ENCODE results near the gene TRAM2. TPM values are rescaled to one million over a fixed set of nuclear protein-coding genes. Genes with fewer than 3 reads are reported as not detected.

The TRAM2 gene
- total RNA-seq, 1 experiment from 2014 or later, result 21.3 TPM

DNA sequence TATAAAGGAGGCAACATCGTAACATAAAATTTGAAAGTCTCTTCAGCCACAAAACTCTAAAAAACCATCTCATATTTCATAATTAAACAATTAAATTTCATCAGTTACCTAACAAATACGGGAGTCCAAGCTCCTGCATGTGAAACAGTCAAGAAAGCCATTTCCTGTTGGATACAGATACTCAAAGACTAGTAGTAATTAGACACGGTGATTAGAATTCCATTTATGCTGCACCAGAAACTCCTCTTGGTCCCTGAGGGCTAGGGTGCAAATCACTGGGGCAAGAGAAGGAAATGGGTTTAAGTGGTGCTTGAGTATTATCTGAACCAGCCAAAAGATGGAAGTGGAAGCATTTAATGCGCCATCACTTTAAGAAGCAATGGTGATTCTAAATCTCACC, 27.4 kb downstream of the TRAM2 start:
- no peaks in the 10 kb centered on the region for H3K36me3 ChIP-seq (ENCODE audit: control insufficient read depth in 1 of 2, insufficient read depth in 2 of 2, low read length in 2 of 2)
- ChIA-PET POLR2A (no interaction called here), CTCF (no interaction called here), RAD21 (ENCODE audit: low non-redundant PET in 1 of 2, low total read pairs in 2 of 2, uncharacterized antibody in 2 of 2, unreplicated experiment in 2 of 2) (no interaction called here)
- H3K79me2 ChIP-seq (ENCODE audit: insufficient read depth, low read length), result peaks cover 37% of the 10 kb centered on the region
- H4K20me1 ChIP-seq (ENCODE audit: insufficient read depth), result no peaks in the 10 kb centered on the region
- H2AFZ ChIP-seq (ENCODE audit: low read depth, low read length, poor library complexity, severe bottlenecking), result no peak overlapping the region
- no peak overlapping the region for H3K4me2 ChIP-seq (ENCODE audit: low read length)
- TF ChIP-seq, protein P1, sequence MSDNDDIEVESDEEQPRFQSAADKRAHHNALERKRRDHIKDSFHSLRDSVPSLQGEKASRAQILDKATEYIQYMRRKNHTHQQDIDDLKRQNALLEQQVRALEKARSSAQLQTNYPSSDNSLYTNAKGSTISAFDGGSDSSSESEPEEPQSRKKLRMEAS (IDR thresholded peaks at IDR 0.05), result no peak
- TF ChIP-seq SP1 (IDR thresholded peaks at IDR 0.05; ENCODE audit: low read depth) (no peak), YY1 (IDR thresholded peaks at IDR 0.05; ENCODE audit: extremely low read depth, insufficient replicate concordance, low read depth, low read length) (no peak), POLR2AphosphoS5 (IDR thresholded peaks at IDR 0.05; ENCODE audit: low read depth, low read length) (no peak), JUND (IDR thresholded peaks at IDR 0.05) (no peak), EGR1 (IDR thresholded peaks at IDR 0.05; ENCODE audit: low read depth) (no peak), FOSL1 (IDR thresholded peaks at IDR 0.05; ENCODE audit: low read depth) (no peak)
- DNase-seq (ENCODE audit: low read depth, low spot score) (no peak), ATAC-seq (no peak)
- H3K9me3 ChIP-seq (ENCODE audit: control insufficient read depth in 1 of 2, insufficient read depth in 1 of 2, low read depth in 1 of 2, low read length in 2 of 2), result no peaks in the 10 kb centered on the region
- no TSS peak for BruUV-seq (replicated peaks)
- H3K27ac ChIP-seq (ENCODE audit: low read depth, low read length), result no peak overlapping the region
- no peaks in the 10 kb centered on the region for H3K27me3 ChIP-seq (ENCODE audit: insufficient read depth, low read length)
- no peak overlapping the region for H3K4me3 ChIP-seq (replicated peaks in 1 of 2; ENCODE audit: low read depth in 1 of 2, low read length in 2 of 2)
- no peak overlapping the region for H3K9ac ChIP-seq (ENCODE audit: low read length)
- peaks cover 14 to 34% of the 10 kb centered on the region in 2 experiments; a peak in 3 of 4 replicates for H3K4me1 ChIP-seq (ENCODE audit: control insufficient read depth in 1 of 2, insufficient read depth in 2 of 2, low read length in 2 of 2)
- no peaks in the 10 kb centered on the region for H3K9me2 ChIP-seq (ENCODE audit: insufficient read depth)
- intact Hi-C loops (cut with micrococcal nuclease), result no loop called here

DNA sequence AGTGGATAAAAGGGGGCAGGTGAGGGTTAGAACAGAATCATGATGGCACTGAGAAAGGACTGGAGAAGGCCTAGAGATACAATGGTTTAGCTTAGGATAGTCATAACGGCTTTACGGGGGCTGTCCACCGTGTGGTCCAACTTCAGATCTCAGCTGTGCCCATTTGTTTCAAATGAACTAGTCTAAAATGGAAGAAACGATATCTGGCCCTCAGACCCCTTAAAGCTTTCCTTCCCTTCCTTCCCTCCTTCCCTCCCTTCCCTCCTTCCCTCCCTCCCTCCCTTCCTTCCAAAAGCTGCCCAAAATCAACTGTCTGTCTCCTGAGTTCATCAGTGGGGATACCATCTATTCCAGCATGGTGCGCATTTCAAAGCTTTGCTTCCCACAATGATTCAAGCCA, 27.9 kb downstream of the TRAM2 start:
- intact Hi-C loops (cut with micrococcal nuclease), result no loop called here
- peaks cover 16 to 37% of the 10 kb centered on the region in 2 experiments for H3K4me1 ChIP-seq (ENCODE audit: control insufficient read depth in 1 of 2, insufficient read depth in 2 of 2, low read length in 2 of 2)
- POLR2A ChIA-PET, result no interaction called here
- no peaks in the 10 kb centered on the region for H4K20me1 ChIP-seq (ENCODE audit: insufficient read depth)
- RAD21 ChIA-PET (ENCODE audit: low non-redundant PET in 1 of 2, low total read pairs in 2 of 2, uncharacterized antibody in 2 of 2, unreplicated experiment in 2 of 2), result no interaction called here
- BruUV-seq (replicated peaks), result no TSS peak
- H3K9ac ChIP-seq (ENCODE audit: low read length), result no peak overlapping the region
- no peaks in the 10 kb centered on the region for H3K36me3 ChIP-seq (ENCODE audit: control insufficient read depth in 1 of 2, insufficient read depth in 2 of 2, low read length in 2 of 2)
- CTCF ChIA-PET, result no interaction called here
- DNase-seq (ENCODE audit: low read depth, low spot score), result no peak
- H3K27ac ChIP-seq (ENCODE audit: low read depth, low read length), result no peak overlapping the region
- H3K4me2 ChIP-seq (ENCODE audit: low read length), result no peak overlapping the region
- no peaks in the 10 kb centered on the region for H3K9me3 ChIP-seq (ENCODE audit: control insufficient read depth in 1 of 2, insufficient read depth in 1 of 2, low read depth in 1 of 2, low read length in 2 of 2)
- H3K4me3 ChIP-seq (replicated peaks in 1 of 2; ENCODE audit: low read depth in 1 of 2, low read length in 2 of 2), result no peak overlapping the region
- no peaks in the 10 kb centered on the region for H3K27me3 ChIP-seq (ENCODE audit: insufficient read depth, low read length)
- H2AFZ ChIP-seq (ENCODE audit: low read depth, low read length, poor library complexity, severe bottlenecking), result no peak overlapping the region
- H3K9me2 ChIP-seq (ENCODE audit: insufficient read depth), result no peaks in the 10 kb centered on the region
- peaks cover 41% of the 10 kb centered on the region for H3K79me2 ChIP-seq (ENCODE audit: insufficient read depth, low read length)
- TF ChIP-seq, protein P2, sequence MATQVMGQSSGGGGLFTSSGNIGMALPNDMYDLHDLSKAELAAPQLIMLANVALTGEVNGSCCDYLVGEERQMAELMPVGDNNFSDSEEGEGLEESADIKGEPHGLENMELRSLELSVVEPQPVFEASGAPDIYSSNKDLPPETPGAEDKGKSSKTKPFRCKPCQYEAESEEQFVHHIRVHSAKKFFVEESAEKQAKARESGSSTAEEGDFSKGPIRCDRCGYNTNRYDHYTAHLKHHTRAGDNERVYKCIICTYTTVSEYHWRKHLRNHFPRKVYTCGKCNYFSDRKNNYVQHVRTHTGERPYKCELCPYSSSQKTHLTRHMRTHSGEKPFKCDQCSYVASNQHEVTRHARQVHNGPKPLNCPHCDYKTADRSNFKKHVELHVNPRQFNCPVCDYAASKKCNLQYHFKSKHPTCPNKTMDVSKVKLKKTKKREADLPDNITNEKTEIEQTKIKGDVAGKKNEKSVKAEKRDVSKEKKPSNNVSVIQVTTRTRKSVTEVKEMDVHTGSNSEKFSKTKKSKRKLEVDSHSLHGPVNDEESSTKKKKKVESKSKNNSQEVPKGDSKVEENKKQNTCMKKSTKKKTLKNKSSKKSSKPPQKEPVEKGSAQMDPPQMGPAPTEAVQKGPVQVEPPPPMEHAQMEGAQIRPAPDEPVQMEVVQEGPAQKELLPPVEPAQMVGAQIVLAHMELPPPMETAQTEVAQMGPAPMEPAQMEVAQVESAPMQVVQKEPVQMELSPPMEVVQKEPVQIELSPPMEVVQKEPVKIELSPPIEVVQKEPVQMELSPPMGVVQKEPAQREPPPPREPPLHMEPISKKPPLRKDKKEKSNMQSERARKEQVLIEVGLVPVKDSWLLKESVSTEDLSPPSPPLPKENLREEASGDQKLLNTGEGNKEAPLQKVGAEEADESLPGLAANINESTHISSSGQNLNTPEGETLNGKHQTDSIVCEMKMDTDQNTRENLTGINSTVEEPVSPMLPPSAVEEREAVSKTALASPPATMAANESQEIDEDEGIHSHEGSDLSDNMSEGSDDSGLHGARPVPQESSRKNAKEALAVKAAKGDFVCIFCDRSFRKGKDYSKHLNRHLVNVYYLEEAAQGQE (IDR thresholded peaks at IDR 0.05; ENCODE audit: low read depth), result no peak
- TF ChIP-seq SP1 (IDR thresholded peaks at IDR 0.05; ENCODE audit: low read depth) (no peak), YY1 (IDR thresholded peaks at IDR 0.05; ENCODE audit: extremely low read depth, insufficient replicate concordance, low read depth, low read length) (no peak), TCF7L2 (IDR thresholded peaks at IDR 0.05; ENCODE audit: borderline replicate concordance, extremely low read depth, insufficient read depth, insufficient read length) (no peak), FOSL1 (IDR thresholded peaks at IDR 0.05; ENCODE audit: low read depth) (no peak)
- TF ChIP-seq, protein P3, sequence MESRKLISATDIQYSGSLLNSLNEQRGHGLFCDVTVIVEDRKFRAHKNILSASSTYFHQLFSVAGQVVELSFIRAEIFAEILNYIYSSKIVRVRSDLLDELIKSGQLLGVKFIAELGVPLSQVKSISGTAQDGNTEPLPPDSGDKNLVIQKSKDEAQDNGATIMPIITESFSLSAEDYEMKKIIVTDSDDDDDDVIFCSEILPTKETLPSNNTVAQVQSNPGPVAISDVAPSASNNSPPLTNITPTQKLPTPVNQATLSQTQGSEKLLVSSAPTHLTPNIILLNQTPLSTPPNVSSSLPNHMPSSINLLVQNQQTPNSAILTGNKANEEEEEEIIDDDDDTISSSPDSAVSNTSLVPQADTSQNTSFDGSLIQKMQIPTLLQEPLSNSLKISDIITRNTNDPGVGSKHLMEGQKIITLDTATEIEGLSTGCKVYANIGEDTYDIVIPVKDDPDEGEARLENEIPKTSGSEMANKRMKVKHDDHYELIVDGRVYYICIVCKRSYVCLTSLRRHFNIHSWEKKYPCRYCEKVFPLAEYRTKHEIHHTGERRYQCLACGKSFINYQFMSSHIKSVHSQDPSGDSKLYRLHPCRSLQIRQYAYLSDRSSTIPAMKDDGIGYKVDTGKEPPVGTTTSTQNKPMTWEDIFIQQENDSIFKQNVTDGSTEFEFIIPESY (IDR thresholded peaks at IDR 0.05; ENCODE audit: extremely low read depth, insufficient replicate concordance, low read length), result no peak
- no peak for ATAC-seq
